Stimulated activated CD4-positive, alpha-beta T cell treated with anti-CD3 and anti-CD28 coated beads, Interleukin-4, amount 100 ng/mL, for 4 hours (primary cell): ENCODE results near the gene OSBPL2.
A peak's percentile ranks its signal among the peaks of the same experiment; 100 is the strongest.

ENCODE experiments used
- DNase-seq, 2 experiments: peaks; one replicate each; pipeline ENCODE4 v3.0.0-alpha.2; 2020

The OSBPL2 gene

GRCh38 chr20:62236766-62237513, 1.4 kb upstream of the OSBPL2 start:
- no peak for DNase-seq

GRCh38 chr20:62237514-62237800, 864 bp upstream of the OSBPL2 start:
- DNase-seq: no peak

- peak in 1 of 2 experiments; percentile 10 for DNase-seq
Observed at GRCh38 chr20:62238569-62239277, 402 bp downstream of the OSBPL2 start.

- no peak for DNase-seq
Observed at GRCh38 chr20:62239278-62239879, 1.1 kb downstream of the OSBPL2 start.

- no peak for DNase-seq
Observed at GRCh38 chr20:62240020-62240685, 1.8 kb downstream of the OSBPL2 start.

- DNase-seq: no peak
Observed at GRCh38 chr20:62241506-62241905, 3.2 kb downstream of the OSBPL2 start.

- DNase-seq: no peak
Observed at GRCh38 chr20:62242176-62242575, 3.9 kb downstream of the OSBPL2 start.

- DNase-seq: no peak
Observed at GRCh38 chr20:62243106-62243505, 4.8 kb downstream of the OSBPL2 start.

- no peak for DNase-seq
Observed at GRCh38 chr20:62243906-62244515, 5.7 kb downstream of the OSBPL2 start.

- DNase-seq: no peak
Observed at GRCh38 chr20:62244644-62245108, 6.4 kb downstream of the OSBPL2 start.

- DNase-seq: no peak
Observed at GRCh38 chr20:62245911-62246280, 7.6 kb downstream of the OSBPL2 start.

- no peak for DNase-seq
Observed at GRCh38 chr20:62246431-62246830, 8.1 kb downstream of the OSBPL2 start.

- no peak for DNase-seq
Observed at GRCh38 chr20:62246872-62247652, 8.7 kb downstream of the OSBPL2 start.

GRCh38 chr20:62248890-62249560, 10.7 kb downstream of the OSBPL2 start:
- DNase-seq: no peak

GRCh38 chr20:62252342-62252966, 14.1 kb downstream of the OSBPL2 start:
- DNase-seq: no peak

- no peak for DNase-seq
Observed at GRCh38 chr20:62253398-62253797, 15.1 kb downstream of the OSBPL2 start.

GRCh38 chr20:62254021-62254724, 15.9 kb downstream of the OSBPL2 start:
- DNase-seq: no peak

GRCh38 chr20:62255976-62256375, 17.7 kb downstream of the OSBPL2 start:
- no peak for DNase-seq

GRCh38 chr20:62258499-62259293, 20.4 kb downstream of the OSBPL2 start:
- no peak for DNase-seq

- DNase-seq: no peak
Observed at GRCh38 chr20:62259294-62259565, 20.9 kb downstream of the OSBPL2 start.
